ENCODE measurements around the gene CCHCR1.
"Not testable (repeated sequence)": the region's sequence is repeated elsewhere in the genome, so short reads cannot be mapped to it uniquely, and the experiment has no call there.

- not testable (repeated sequence) for TF ChIP-seq POLR2A, CTCF (IDR thresholded peaks at IDR 0.05)
Measured at GRCh38 chr6:31164475-31165063, 7.0 kb upstream of the CCHCR1 start.

Data from Peyer's patch (tissue), 4 donors.